A549 (cell line): ENCODE measurements around the gene FOXP1. TPM values are rescaled to one million over a fixed set of nuclear protein-coding genes. Genes with fewer than 3 reads are reported as not detected.

Source experiments
- ATAC-seq, 2 experiments: fragments of 200-7000 bp in 1 of 2; fragments of >200 bp in 1 of 2; cut with Nextera tagmentation in 1 of 2; cut with Tn5 transposase in 1 of 2; 3 replicates each; pipeline versions ENCODE4 v1.8.0 to v1.9.1; 2018 to 2020; ENCODE audit warnings: mild to moderate bottlenecking in 1 of 2, moderate library complexity in 1 of 2
- CTCF ChIA-PET: fragments of 300-600 bp; sonication (Branson Sonifier 250); formaldehyde crosslinking; extraction: SDS; loops from one replicate; lab custom pipeline; 2021; ENCODE audit warnings: antibody characterized with exemption, inconsistent platforms; lab: Yijun Ruan, JAX
- POLR2A ChIA-PET: fragments of 350-600 bp; formaldehyde crosslinking; extraction: SDS; loops from one replicate; lab custom pipeline; 2021; ENCODE audit warnings: antibody characterized with exemption, inconsistent platforms; lab: Yijun Ruan, JAX
- DNase-seq, 2 experiments: peaks; one replicate each; pipeline versions ENCODE4 v3.0.0 to v3.0.0-alpha.2; 2011 to 2016; ENCODE audit warnings: low read depth in 1 of 2, low spot score in 1 of 2
- FAIRE-seq: peaks from 2 replicates; lab custom pipeline; 2011; peaks lifted over from hg19 to GRCh38; lab: Jason Lieb, UNC
- H3K27ac ChIP-seq, 2 experiments: fragments of >200 bp; sonication (Bioruptor Twin); formaldehyde crosslinking; 3 replicates each; pipeline ENCODE4 v1.5.1; 2016 to 2017
- H3K4me1 ChIP-seq: fragments of >200 bp; sonication (Bioruptor Twin); formaldehyde crosslinking; 3 replicates; pipeline ENCODE4 v1.6.1; 2016
- H3K4me2 ChIP-seq: fragments of >200 bp; sonication (Bioruptor Twin); formaldehyde crosslinking; 3 replicates; pipeline ENCODE4 v1.6.1; 2016
- H3K4me3 ChIP-seq: fragments of >200 bp; sonication (Bioruptor Twin); formaldehyde crosslinking; 3 replicates; pipeline ENCODE4 v1.5.1; 2016
- H3K9me3 ChIP-seq: fragments of >200 bp; sonication (Bioruptor Twin); formaldehyde crosslinking; 3 replicates; pipeline ENCODE4 v1.6.1; 2016
- ATOH8 ChIP-seq: fragments of 250-450 bp; sonication (Bioruptor Pico); IDR thresholded peaks from 2 replicates; pipeline ENCODE4 v1.5.0; 2020; ENCODE audit warnings: low read depth, mild to moderate bottlenecking, moderate library complexity
- CEBPB ChIP-seq, 2 experiments: fragments of >200 bp in 1 of 2; sonication (Bioruptor Twin) in 1 of 2; formaldehyde crosslinking in 1 of 2; IDR thresholded peaks; 2 replicates each; pipeline ENCODE4 v1.6.1; 2012 to 2016
- EHMT2 ChIP-seq: fragments of 200-600 bp; sonication (generic); IDR thresholded peaks from 2 replicates; pipeline ENCODE4 v1.6.1; 2016; ENCODE audit warnings: antibody characterized with exemption, low read depth, mild to moderate bottlenecking, moderate library complexity
- EP300 ChIP-seq, 2 experiments: fragments of >200 bp; sonication (Bioruptor Twin); formaldehyde crosslinking; IDR thresholded peaks; 2 replicates in 1 of 2; 3 replicates in 1 of 2; pipeline ENCODE4 v1.6.1; 2016 to 2017
- FOSL2 ChIP-seq, 2 experiments: fragments of 450-650 bp in 1 of 2; fragments of >200 bp in 1 of 2; sonication (Bioruptor Twin) in 1 of 2; formaldehyde crosslinking; IDR thresholded peaks; 2 replicates each; pipeline versions ENCODE4 v1.5.0 to v1.6.1; 2016 to 2020; ENCODE audit warnings: mild to moderate bottlenecking in 1 of 2, moderate library complexity in 1 of 2
- GATA3 ChIP-seq: IDR thresholded peaks from 2 replicates; pipeline ENCODE4 v1.6.1; 2012; ENCODE audit warnings: borderline replicate concordance
- HDAC2 ChIP-seq: fragments of 200-600 bp; sonication (generic); IDR thresholded peaks from 2 replicates; pipeline ENCODE4 v1.6.1; 2016
- HEYL ChIP-seq: fragments of 250-450 bp; sonication (Bioruptor Pico); IDR thresholded peaks from 2 replicates; pipeline ENCODE4 v1.8.0; 2021; ENCODE audit warnings: mild to moderate bottlenecking, moderate library complexity
- HOXB5 ChIP-seq: fragments of 250-450 bp; sonication (Bioruptor Pico); IDR thresholded peaks from 2 replicates; pipeline ENCODE4 v1.5.0; 2020; ENCODE audit warnings: mild to moderate bottlenecking, moderate library complexity
- KDM5A ChIP-seq: fragments of 200-600 bp; sonication (generic); IDR thresholded peaks from 2 replicates; pipeline ENCODE4 v1.6.1; 2016; ENCODE audit warnings: antibody characterized with exemption, mild to moderate bottlenecking
- MAX ChIP-seq: IDR thresholded peaks from 2 replicates; pipeline ENCODE4 v1.6.1; 2012
- MYC ChIP-seq: IDR thresholded peaks from 2 replicates; pipeline ENCODE4 v1.6.1; 2012; ENCODE audit warnings: mild to moderate bottlenecking, inconsistent platforms, low read length, improper control_type of control experiment, borderline replicate concordance
- NPAS2 ChIP-seq: fragments of 250-450 bp; sonication (Bioruptor Pico); IDR thresholded peaks from 2 replicates; pipeline ENCODE4 v1.8.0; 2022; ENCODE audit warnings: mild to moderate bottlenecking, moderate library complexity, borderline replicate concordance
- NR3C1 ChIP-seq: fragments of >200 bp; sonication (Bioruptor Twin); formaldehyde crosslinking; IDR thresholded peaks from 3 replicates; pipeline ENCODE4 v1.6.1; 2017
- REST ChIP-seq: fragments of 200-600 bp; sonication (generic); IDR thresholded peaks from 2 replicates; pipeline ENCODE4 v1.6.1; 2016; ENCODE audit warnings: antibody characterized with exemption, mild to moderate bottlenecking, moderate library complexity
- RNF2 ChIP-seq: fragments of 200-600 bp; sonication (generic); IDR thresholded peaks from 2 replicates; pipeline ENCODE4 v1.6.1; 2016; ENCODE audit warnings: low read depth, mild to moderate bottlenecking, antibody characterized with exemption, moderate library complexity, borderline replicate concordance
- SMC3 ChIP-seq: fragments of >200 bp; sonication (Bioruptor Twin); formaldehyde crosslinking; IDR thresholded peaks from 3 replicates; pipeline ENCODE4 v1.6.1; 2018; ENCODE audit warnings: inconsistent platforms
- SREBF2 ChIP-seq: fragments of 450-650 bp; IDR thresholded peaks from 2 replicates; pipeline ENCODE4 v1.6.1; 2014; ENCODE audit warnings: mild to moderate bottlenecking, moderate library complexity
- USF2 ChIP-seq: fragments of 450-650 bp; IDR thresholded peaks from 2 replicates; pipeline ENCODE4 v1.6.1; 2014; ENCODE audit warnings: antibody characterized with exemption
- ZFP36 ChIP-seq: fragments of 450-650 bp; IDR thresholded peaks from 2 replicates; pipeline ENCODE4 v1.6.1; 2014; ENCODE audit warnings: borderline replicate concordance; ENCODE audit not compliant: partially characterized antibody
- ZSCAN20 ChIP-seq: fragments of 250-450 bp; sonication (Bioruptor Pico); IDR thresholded peaks from 2 replicates; pipeline ENCODE4 v1.8.0; 2022; ENCODE audit warnings: mild to moderate bottlenecking, moderate library complexity
- WGBS: methylation state at CpG from one replicate; pipeline ENCODE4 v1.1.6; 2017; ENCODE audit errors: missing lambda C conversion rate; 5-methylcytosine and 5-hydroxymethylcytosine counted together
- polyA plus RNA-seq, 4 experiments: library from polyadenylated mRNA; depleted of rRNA in 3 of 4; stranded (reverse); fragments of >200 nt; fragmentation: RNase III in 1 of 4; extraction: RNeasy Plus Mini Kit Qiagen cat#74134 plus additional on column Dnase treatment in 1 of 4; gene quantifications; 2 replicates in 3 of 4; 3 replicates in 1 of 4; pipeline ENCODE4 v1.2.3, GENCODE V29; 2011 to 2017

Gene FOXP1
- polyA plus RNA-seq, 2 of the 4 experiments (the other 2 are of a cell fraction): 12.8 to 13.9 TPM

- POLR2A ChIA-PET: no interaction called here
- no peak for TF ChIP-seq CEBPB (IDR thresholded peaks at IDR 0.05)
- TF ChIP-seq RNF2: no peak
Measured at GRCh38 chr3:71090207-71090606, 493.3 kb downstream of the FOXP1 start.

GRCh38 chr3:71089271-71089847 is 494.2 kb downstream of the FOXP1 start:
- no peak overlapping the region for H3K4me3 ChIP-seq
- H3K27ac ChIP-seq: peak overlapping the region in 1 of 2 experiments; percentile 34; a peak in 2 of 6 replicates
- H3K9me3 ChIP-seq: no peaks in the 10 kb centered on the region
- FAIRE-seq (no peak), DNase-seq (no peak), ATAC-seq (no peak; a peak in 1 of 6 replicates)
- CTCF ChIA-PET: interaction anchor here (1.4 kb wide), 1 partner anchor 19 kb away, joined by 5 read pairs; no protein-coding TSS in a partner anchor
- 89% methylated on average over 3 of the region's 3 CpGs for WGBS
- peak overlapping the region; percentile 33; the same call in 2 of the 3 replicates for H3K4me2 ChIP-seq
- TF ChIP-seq MYC: no peak
- TF ChIP-seq ZFP36: no peak
- no peak for TF ChIP-seq FOSL2 (IDR thresholded peaks at IDR 0.05)
- no peak for TF ChIP-seq FOSL2 (CRISPR knock-in tag; IDR thresholded peaks at IDR 0.05)
- TF ChIP-seq ATOH8 (CRISPR knock-in tag): no peak
- TF ChIP-seq KDM5A: no peak
- no peak for TF ChIP-seq NR3C1
- no peak for TF ChIP-seq HEYL (CRISPR knock-in tag)
- TF ChIP-seq HDAC2: no peak
- TF ChIP-seq SMC3: no peak
- no peak for TF ChIP-seq GATA3
- no peak for TF ChIP-seq SREBF2
- TF ChIP-seq HOXB5 (CRISPR knock-in tag): no peak
- TF ChIP-seq REST: no peak
- TF ChIP-seq EHMT2: no peak
- no peak for TF ChIP-seq ZSCAN20 (CRISPR knock-in tag)
- no peak for TF ChIP-seq RNF2
- no peak for TF ChIP-seq MAX
- no peak for TF ChIP-seq EP300 (IDR thresholded peaks at IDR 0.05)
- no peak for TF ChIP-seq USF2
- TF ChIP-seq NPAS2 (CRISPR knock-in tag): no peak
- peaks cover 36% of the 10 kb centered on the region for H3K4me1 ChIP-seq
- POLR2A ChIA-PET: no interaction called here

More at GRCh38 chr3:71090207-71090606, 493.3 kb downstream of the FOXP1 start:
- no peak overlapping the region for H3K4me3 ChIP-seq
- DNase-seq (no peak), ATAC-seq (no peak), FAIRE-seq (no peak)
- H3K9me3 ChIP-seq: no peaks in the 10 kb centered on the region
- CTCF ChIA-PET: interaction anchor here (0.6 to 1.4 kb wide), 3 partner anchors 10 to 282 kb away, joined by 3 to 5 read pairs (median 4); no protein-coding TSS in a partner anchor
- H3K27ac ChIP-seq: no peak overlapping the region
- H3K4me1 ChIP-seq: peaks cover 36% of the 10 kb centered on the region
- H3K4me2 ChIP-seq: no peak overlapping the region
- WGBS: 81% methylated on average over 3 of the region's 3 CpGs
